GM19240 (cell line): ENCODE measurements around the gene KDF1.

Source experiments
- DNase-seq: peaks from one replicate; pipeline ENCODE4 v3.0.0; 2011; ENCODE audit warnings: low spot score; ENCODE audit not compliant: insufficient read length

Gene KDF1, protein sequence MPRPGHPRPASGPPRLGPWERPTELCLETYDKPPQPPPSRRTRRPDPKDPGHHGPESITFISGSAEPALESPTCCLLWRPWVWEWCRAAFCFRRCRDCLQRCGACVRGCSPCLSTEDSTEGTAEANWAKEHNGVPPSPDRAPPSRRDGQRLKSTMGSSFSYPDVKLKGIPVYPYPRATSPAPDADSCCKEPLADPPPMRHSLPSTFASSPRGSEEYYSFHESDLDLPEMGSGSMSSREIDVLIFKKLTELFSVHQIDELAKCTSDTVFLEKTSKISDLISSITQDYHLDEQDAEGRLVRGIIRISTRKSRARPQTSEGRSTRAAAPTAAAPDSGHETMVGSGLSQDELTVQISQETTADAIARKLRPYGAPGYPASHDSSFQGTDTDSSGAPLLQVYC

DNA sequence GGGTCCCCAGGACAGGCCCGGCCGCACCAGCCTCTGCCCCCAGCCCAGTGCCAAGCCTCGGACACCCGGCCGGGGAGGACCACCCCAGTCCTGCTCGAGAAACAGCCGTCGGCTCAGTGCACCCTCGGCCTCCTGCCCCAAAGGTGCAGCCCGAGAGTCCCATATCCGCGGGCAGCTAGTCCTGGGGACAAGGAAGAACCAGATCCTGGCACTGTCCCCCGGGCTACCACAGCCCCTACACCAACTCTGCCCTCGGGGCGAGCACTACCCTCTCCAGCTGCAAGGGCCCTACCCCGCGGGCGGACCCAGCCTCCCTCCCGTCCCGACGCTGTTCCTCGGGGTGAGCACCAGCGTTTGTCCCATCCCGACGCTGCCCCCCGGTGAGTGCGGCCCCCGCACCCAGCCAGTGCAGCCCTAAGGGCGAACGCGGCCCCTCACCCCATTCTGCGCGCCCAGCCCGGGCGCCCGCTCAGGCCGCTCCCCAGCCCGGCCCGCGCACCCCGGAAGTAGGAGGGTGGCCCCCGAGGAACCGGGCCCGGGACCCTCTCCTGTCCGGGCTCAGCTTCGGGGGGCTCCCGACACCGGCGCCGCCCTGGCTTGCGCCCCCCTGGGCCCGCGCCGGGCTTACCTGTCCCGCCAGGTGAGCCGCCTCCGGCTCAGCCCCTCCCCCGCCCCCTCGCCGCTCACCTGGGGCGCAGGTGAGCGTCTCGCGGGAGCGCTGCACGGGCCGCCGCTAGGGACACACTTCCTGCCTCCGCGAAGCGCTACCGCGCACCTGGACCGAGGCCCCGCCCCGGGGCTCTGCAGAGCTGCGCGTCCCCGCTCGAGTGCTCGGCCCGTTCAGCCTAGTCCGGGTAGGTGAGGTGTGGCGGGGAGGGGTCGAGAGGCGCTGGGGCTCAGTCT is at the start of gene KDF1:
TSS of gene KDF1 (minus strand) at position 747 of the 903 bp plus-strand sequence. CDS start 8,088 bp downstream, outside the sequence.
- DNase-seq = no peak

DNA sequence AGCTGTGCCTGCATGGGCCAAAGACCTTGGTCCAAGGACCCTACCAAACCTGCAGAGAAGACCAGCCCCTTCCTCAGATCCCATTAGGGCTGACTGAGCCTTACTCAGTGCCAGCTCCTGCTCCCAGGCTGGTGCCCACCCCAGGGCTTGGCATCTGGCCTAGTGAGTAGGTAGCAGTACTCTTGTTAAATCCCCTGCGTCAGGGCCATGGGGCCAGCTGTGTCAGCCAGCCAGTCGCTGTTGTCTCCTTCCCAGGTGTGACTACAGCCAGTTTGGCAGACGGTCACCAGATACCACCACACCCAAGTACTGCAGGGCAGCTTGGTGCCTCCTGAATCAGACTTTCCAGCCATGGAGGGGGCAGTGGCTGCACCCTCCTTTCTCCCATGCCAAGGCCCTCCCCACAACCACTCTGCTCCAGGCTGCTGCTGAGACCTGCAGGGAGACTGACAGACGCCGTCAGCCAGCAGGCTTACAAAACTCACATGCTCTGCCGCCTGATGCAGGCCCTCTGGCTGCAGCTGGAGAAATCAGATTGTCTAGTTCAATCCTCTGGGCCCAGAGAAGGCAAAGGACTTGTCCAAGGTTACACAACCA is 49.4 kb upstream of the KDF1 start:
- DNase-seq = no peak

DNA sequence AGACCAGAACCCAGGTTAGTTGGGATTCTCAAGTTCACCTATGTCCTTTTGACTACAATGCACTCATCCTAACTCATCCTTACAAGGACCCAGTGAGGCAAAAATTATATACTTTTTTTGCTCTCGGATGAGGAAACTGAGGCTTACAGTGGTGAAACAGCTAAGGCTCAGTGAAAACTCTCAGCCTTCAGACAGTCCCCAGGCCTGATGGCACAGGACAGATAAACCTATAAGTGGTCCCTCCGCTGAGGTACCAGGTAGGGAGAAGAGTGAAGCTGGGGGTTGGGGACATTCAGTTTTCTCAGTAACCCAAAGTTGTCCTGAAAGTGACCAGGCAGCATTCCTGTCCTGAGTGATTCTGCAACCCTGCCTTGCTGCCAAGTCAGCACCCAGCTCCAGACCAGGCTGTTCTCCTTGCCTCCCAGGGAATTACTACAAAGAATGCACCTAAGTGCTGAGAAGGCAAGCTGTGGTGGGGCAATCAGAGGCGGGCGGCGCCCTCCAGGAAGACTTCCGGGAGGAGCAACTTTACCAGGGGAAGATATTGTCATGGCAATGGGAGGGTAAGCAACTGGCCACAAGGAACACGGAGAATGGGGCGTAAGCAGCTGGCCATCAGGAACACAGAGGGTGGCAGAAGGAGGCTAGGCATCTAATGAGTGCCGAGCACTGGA is 47.8 kb upstream of the KDF1 start:
- no peak for DNase-seq

DNA sequence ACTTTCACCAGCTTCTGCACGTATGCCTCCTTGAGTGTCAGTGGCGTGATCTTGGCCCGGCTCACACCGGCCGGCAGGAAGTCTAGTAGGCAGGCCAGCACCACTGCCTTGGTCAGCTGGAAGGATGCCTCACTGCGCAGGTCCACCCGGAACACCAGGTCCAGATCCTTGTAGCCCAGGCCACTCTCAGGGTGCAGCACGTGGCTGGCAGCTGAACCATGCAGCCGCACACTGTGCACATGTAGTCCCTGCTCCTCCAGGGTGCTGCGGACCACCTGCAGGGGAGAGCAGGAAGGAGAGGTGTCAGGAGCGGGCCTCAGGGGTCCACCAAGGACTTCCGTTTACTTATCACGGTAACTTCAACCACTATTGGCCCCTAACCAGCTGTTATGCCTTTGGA is 46.4 kb upstream of the KDF1 start:
- DNase-seq = no peak

DNA sequence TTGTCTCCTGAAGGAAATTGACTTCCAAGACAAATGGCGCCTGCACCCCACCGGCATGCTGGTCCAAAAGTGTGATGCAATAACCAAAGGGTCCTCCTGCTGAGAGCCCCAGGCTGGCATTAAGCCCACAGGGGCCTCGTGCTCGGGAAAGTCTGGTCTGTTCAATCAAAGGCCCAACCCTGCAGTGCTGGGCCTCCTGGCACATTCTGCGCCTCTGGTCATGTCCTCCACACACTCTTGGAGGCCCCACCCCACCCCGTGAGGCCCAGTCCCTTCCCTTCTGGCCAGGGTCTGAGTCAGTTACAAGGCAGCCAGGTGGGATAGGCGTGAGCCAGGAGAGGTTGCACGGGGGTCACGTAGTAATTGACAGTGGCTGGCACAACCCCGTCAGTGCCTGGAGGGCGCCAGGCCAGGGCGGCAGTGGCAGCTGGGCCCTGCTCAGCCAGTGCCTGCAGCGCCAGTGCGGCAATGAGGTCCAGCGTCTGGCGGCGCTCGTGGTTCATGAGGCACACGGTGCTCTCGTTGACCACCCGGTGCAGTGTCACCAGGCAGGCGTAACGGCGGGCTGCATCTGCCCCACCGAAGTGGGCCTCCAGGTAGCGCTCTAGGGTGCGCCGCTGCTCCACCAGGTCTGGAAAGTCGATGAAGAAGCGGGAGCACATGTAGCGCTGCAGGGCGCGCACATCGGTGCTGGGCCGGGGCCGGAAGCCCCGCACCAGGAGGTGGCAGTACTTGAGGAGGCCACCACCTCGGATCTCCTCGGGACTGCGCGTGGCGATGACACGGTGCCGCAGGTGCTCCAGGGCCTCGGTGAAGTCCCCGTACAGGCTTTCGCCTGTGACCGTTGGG is 45.6 kb upstream of the KDF1 start:
- DNase-seq = no peak

DNA sequence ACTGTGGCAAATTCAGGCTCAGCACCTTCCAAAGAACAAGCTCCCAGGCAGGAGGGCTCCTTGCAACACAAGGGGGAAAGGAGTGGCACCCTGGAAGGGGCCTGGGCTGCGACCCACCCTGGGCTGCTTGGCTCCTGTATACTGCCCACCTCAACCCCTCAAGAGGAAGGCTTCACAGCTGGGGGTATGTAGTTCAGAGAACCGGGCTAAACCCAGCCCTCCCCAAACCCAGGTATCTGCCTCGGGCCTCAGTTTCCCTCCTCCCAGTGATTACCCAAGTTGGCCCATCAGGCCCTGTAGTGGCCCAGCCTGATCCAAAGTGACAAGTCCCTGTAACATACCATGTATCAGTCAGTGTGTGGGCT is 44.9 kb upstream of the KDF1 start:
- no peak for DNase-seq

DNA sequence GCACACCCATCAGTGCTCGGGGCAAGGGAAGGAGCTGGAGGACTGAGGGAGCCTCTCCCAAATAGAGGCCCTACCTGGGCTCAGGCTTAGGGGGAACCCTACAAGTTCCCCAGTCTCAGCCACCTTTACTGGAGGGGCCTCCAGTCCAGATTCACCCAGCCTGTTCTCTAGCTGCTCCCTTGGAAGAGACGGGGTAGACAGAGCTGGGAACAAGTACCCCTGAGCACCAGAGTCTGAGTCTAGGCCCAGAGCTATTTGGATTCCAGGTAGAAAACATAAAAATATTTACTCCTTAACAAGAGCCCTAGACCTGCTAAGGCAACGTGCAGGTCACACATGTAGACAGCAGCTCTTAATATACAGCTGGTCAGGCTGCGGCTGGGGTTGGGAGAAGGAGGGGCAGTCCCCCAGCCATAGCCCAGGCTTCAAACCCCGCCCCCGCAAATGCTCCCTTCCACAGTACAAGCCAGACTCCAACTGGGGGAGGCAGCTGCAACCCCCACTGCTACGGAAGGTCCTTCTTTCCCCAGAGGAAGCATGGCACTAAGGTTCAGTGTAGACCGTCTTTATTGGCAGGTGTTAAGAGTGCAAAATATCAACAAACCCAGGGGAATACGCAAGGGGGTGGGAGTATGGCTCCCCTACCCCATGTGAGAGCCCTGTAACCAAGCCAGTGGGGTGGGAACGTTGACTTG is 44.4 kb upstream of the KDF1 start:
- DNase-seq = no peak

DNA sequence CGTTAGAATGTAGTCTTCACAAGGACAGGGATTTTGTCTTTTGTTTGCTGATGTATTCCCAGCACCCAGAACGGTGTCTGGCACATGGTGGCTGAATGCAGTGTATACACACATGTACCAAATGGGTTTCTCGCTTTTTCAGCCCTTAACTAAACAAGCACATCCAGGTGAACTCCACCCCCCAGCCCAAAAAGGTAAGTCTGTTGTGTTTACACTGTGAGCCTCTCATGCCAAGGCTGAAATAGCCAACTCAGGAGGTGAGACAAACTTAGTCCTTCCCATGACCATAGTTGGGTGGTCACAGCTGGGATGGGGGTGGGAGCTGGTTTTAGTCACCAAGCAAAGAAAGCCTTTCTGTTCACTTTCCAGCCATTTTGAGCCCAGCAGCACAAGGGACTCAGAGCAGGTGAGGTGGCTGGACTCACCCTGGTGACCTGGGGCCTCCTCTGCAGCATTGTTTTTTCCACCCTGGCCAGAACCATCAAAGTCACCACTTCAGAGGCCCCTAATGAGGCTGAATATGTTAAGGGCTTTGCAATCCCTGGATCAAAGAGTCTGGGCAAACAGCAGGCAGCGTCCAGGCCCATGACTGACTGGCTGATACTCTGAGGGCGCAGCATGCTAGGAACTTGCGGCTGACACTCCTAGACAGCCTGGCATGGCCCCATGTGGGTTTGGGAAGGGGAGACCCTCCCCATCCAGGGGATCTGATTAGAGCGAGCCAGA is 43.6 kb upstream of the KDF1 start:
- DNase-seq = no peak

DNA sequence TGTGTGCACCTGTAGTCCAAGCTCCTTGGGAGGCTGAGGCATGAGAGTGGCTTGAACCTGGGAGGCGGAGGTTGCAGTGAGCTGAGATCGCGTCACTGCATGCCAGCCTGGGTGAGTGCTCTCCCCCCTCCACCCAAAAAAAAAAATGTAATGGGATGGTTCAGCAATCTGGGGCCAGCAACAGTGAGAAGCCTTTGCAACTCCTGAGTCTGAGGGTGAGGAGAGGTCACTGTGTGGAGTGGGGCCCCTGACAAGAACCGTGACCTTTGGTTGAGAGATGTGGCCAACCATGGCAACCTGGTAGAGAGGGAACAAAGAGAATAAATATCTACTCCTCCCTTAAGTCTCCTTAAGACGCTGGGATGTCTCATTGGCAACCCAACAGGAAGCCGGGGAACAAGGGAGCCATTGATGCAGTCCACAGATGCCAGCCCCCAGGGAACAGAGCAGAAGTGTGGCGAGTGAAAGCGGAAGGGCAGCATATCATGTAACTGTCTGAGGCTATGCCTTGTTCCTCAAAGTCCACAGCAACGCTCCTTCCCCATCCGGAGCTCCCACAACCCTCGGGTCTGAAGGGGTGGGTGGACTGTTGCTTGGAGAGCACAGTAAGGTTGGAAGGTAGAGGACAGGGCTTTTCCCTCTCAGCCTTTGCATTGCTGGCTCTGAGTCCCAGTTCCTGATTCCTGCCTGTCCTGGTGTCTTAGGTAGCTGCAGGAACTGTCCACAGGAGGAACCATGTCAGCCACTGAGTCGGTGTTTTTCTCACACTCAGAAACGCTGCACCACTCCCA is 41.5 kb upstream of the KDF1 start:
- no peak for DNase-seq

DNA sequence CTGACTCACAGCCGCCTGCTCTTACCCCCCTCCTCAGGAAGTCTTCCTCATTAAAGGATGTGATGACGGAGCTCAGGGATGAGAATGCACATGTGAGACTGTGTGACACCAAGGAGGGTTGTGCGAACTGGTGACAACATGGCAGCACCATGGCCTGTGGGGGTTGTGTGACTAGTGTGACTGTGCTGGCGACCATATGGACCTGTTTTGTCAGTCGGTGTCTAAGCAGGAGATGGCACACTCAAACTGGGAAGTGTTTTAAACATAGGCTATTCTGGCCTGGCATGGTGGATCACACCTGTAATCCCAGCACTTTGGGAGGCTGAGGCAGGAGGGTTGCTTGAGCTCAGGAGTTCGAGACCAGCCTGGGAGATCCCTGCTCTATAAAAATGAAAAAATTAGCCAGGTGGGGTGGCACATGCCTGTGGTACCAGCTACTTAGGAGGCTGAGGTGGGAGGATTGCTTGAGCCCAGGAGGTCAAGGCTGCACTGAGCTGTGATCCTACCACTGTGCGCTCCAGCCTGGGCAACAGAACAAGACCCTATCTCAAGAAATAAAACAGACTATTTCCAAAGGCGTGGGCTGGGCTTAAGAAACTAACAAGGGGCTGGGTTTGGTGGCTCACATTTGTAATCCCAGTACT is 40.7 kb upstream of the KDF1 start:
- DNase-seq = no peak

DNA sequence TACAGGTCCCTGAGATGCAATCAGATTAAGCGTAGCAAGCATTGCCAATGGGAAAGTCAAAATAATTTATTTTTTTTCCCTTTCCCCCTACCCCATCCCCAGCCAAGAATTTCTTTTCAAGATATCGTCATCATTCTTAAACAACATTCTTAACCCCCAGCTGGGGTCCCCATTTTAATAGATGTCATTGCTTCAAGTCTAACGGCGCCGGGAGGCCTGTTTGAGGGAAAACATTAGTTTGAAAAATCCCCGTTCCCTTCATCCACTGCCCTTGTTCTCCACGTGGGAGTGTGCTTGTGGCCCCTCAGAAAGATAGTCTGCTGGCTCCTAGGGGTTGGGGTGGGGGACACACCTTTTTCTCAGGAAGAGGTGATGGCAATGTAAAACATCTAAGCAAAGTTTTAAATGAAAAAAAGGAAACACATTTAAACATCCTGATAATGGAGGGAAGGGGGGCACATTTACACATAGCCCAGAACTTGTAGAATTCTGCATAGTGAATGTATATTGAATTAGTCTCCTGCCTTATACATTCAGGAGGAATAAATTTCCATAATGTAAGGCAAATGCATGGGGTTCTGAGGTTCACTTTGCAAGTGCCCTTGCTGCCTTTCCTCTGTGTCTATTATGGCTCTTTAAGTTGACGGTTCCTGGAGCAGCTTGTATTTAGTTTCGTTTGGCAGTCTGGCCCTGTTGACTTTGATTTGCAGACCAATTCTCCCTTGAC is 40.0 kb upstream of the KDF1 start:
- DNase-seq = no peak

DNA sequence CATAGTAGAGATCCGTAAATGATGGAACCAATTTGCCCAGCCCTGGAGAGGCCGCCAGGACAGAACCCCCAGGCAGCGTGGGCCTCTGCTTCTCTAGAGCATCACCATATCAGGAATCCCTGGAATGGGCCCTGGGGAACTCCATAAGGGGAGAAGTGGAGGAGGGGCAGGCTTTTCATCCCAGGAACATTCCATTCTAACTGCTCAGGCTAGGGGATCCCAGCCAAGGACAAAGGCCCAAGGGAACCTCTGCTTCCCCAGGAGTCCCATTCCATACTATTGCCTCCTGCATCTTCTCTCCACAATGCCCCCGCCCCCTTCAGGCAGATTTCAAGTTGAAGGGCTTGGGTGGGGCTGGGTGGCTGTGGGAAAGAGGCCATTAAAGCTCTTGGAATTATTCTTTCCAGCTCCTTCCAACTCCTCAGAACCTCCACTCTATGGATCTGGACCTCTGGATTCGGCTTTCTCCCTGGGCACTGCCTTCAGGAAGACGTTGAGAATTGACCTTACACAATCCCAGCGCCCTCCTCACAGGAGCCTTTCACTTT is 39.2 kb upstream of the KDF1 start:
- no peak for DNase-seq

DNA sequence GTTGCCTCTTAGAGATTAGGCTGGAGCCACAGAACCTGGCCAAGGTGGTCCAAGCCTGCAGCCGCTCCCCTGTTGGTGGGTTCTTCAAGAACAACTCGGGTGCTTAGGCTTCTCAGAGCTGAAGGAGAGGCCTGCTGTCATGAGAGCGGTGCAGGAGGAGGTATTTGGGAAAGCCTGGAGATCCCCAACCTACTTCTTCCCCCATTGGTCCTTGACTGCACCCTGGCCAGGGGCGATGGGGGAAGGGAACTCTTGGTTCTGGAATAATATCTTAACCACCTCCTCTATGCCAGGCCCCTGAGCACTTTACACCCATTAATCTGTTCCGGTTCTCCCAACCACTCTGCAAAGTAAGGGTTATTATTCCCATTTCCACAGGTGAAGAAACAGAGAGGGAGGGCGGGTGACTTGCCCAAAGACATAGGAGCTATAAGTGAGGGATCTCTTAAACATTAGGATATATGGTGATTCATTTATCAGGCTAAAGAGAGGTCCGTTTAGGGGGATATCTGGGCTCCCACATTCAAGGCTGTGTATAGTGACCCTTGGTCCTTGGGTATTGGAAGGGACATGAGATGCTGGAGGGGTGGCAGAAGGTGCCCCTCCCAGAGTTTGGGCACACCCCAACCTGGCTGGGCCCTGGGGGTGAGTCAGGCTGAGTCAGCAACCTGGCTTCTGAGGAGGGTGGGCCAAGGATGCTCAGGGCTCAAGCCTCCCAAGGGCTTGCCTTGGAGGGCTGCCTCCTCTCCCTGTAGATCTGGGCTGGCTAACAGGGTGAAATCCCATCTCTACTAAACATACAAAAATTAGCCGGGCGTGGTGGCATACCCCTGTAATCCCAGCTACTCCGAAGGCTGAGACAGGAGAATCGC is 38.4 kb upstream of the KDF1 start:
- no peak for DNase-seq

DNA sequence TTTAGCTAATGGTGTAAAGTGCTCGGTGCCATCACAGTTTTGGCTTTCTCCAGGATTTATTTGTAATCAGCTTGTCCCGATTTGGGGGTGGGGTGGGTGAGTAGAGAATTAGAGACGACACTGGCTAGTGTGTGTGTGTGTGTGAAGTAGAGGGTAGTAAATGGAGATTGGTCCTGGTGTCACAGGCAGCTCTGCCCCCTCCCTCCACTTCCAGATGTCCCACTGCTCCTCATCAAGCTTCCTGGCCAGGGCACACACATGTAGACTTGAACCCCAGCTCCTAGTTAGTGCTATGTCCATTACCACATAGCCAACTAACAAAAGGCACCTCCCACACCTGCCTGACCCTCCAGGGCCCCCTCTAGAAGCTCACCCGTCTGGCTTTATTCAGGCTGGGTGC is 36.4 kb upstream of the KDF1 start:
- DNase-seq = no peak

DNA sequence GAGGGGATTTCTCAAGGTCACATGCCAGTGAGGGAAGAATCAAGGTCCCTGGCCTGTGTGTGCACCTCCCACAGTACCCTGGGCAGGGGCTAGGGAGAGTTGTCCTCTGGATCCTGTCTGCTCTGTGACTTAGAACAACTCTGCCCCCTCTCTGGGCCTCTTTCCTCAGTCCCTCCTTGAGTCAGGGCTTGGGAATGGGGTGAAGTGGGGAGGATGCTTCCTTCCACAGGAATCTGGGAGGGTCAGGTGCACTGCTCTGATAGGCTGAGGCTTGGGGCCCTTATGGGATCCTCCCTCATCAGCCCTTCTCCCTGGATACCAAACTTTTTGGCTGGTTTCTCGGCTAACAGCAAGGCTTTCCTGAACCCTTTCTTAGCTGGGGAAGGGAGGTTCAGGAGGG is 35.8 kb upstream of the KDF1 start:
- DNase-seq = no peak
